ENCODE data around the gene HMGN1. TPM values are rescaled to one million over a fixed set of nuclear protein-coding genes. Genes with fewer than 3 reads are reported as not detected.

HMGN1 gene
- total RNA-seq, 1 experiment from 2014 or later, result 335 TPM

GRCh38 chr21:39348040-39348354 lies 891 bp downstream of the HMGN1 start:
- Histone ChIP-seq H3K27me3 (ENCODE audit: low read length) (no peaks in the 10 kb centered on the region), H2AFZ (ENCODE audit: low read length) (0 out of 2 replicates have a peak overlapping the region, but pooled peaks have one; percentile 47), H4K20me1 (ENCODE audit: low read length) (peaks cover 38% of the 10 kb centered on the region), H3K4me3 (ENCODE audit: low read length) (peak overlapping the region; percentile 99), H3F3A (ENCODE audit: low read length, unreplicated experiment) (no peaks in the 10 kb centered on the region), H3K9me3 (ENCODE audit: low read length) (no peaks in the 10 kb centered on the region), H3K79me2 (ENCODE audit: low read length) (peaks cover 52% of the 10 kb centered on the region), H3K4me1 (ENCODE audit: insufficient read depth, low read length) (peaks cover 25% of the 10 kb centered on the region), H3K36me3 (ENCODE audit: low read depth, low read length) (peaks cover 44% of the 10 kb centered on the region), H3K27ac (ENCODE audit: low read length) (peak overlapping the region; percentile 40), H3K4me2 (ENCODE audit: low read length) (peak overlapping the region; percentile 94), H3K9me2 (replicated peaks; ENCODE audit: low read length) (no peaks in the 10 kb centered on the region), H3K9ac (ENCODE audit: low read length) (peak overlapping the region; percentile 91)
- DNase-seq (no peak), ATAC-seq (no peak)
- CTCF ChIA-PET, result interaction anchor here (0.7 to 1.3 kb wide), 2 partner anchors 25 to 39 kb away, joined by 3 read pairs; no protein-coding TSS in a partner anchor
- intact Hi-C loops (cut with micrococcal nuclease), result loop anchor here (2.0 kb wide), 1 partner anchor 33 kb away; a partner anchor contains a TSS
- no peak for TF ChIP-seq EZH2 (IDR thresholded peaks at IDR 0.05; ENCODE audit: low read length, unreplicated experiment)
- no peak for TF ChIP-seq CTCF (conservative IDR thresholded peaks at IDR 0.05; ENCODE audit: low read depth, low read length)
- TF ChIP-seq EZH2phosphoT487 (IDR thresholded peaks at IDR 0.05; ENCODE audit: borderline replicate concordance, low read length), result no peak
- BruUV-seq (replicated peaks), result TSS peak; percentile 50
- POLR2A ChIA-PET (ENCODE audit: unreplicated experiment), result interaction anchor here (2.1 to 2.4 kb wide), 2 partner anchors 32 to 36 kb away, joined by 6 to 38 read pairs; a partner anchor contains a TSS

- H3K9me3 ChIP-seq (ENCODE audit: low read length), result no peaks in the 10 kb centered on the region
- ChIA-PET POLR2A (ENCODE audit: unreplicated experiment) (no interaction called here), CTCF (interaction anchor here (1.3 kb wide), 1 partner anchor 40 kb away, joined by 3 read pairs; no protein-coding TSS in a partner anchor)
- peak overlapping the region; percentile 94 for H3K4me2 ChIP-seq (ENCODE audit: low read length)
- intact Hi-C loops (cut with micrococcal nuclease), result no loop called here
- H3K9ac ChIP-seq (ENCODE audit: low read length), result peak overlapping the region; percentile 91
- no peaks in the 10 kb centered on the region for H3K9me2 ChIP-seq (replicated peaks; ENCODE audit: low read length)
- ATAC-seq (no peak), DNase-seq (no peak)
- H3K79me2 ChIP-seq (ENCODE audit: low read length), result peaks cover 52% of the 10 kb centered on the region
- H3K27ac ChIP-seq (ENCODE audit: low read length), result no peak overlapping the region
- no peak for TF ChIP-seq EZH2 (IDR thresholded peaks at IDR 0.05; ENCODE audit: low read length, unreplicated experiment)
- TF ChIP-seq EZH2phosphoT487 (IDR thresholded peaks at IDR 0.05; ENCODE audit: borderline replicate concordance, low read length), result no peak
- TF ChIP-seq CTCF (conservative IDR thresholded peaks at IDR 0.05; ENCODE audit: low read depth, low read length), result no peak
- H3F3A ChIP-seq (ENCODE audit: low read length, unreplicated experiment), result no peaks in the 10 kb centered on the region
- BruUV-seq (replicated peaks), result no TSS peak
- H3K36me3 ChIP-seq (ENCODE audit: low read depth, low read length), result peaks cover 45% of the 10 kb centered on the region
- H4K20me1 ChIP-seq (ENCODE audit: low read length), result peaks cover 38% of the 10 kb centered on the region
- H3K4me3 ChIP-seq (ENCODE audit: low read length), result peak overlapping the region; percentile 99
- H2AFZ ChIP-seq (ENCODE audit: low read length), result no peak overlapping the region
- peaks cover 25% of the 10 kb centered on the region for H3K4me1 ChIP-seq (ENCODE audit: insufficient read depth, low read length)
- H3K27me3 ChIP-seq (ENCODE audit: low read length), result no peaks in the 10 kb centered on the region
Observed at GRCh38 chr21:39347537-39347936, 1.4 kb downstream of the HMGN1 start.

- Histone ChIP-seq H3K9me2 (replicated peaks; ENCODE audit: low read length) (no peaks in the 10 kb centered on the region), H3K4me1 (ENCODE audit: insufficient read depth, low read length) (peaks cover 25% of the 10 kb centered on the region), H3K4me2 (ENCODE audit: low read length) (peak overlapping the region; percentile 94), H3K9ac (ENCODE audit: low read length) (peak overlapping the region; percentile 91), H3K27ac (ENCODE audit: low read length) (no peak overlapping the region), H3K27me3 (ENCODE audit: low read length) (no peaks in the 10 kb centered on the region), H3K4me3 (ENCODE audit: low read length) (peak overlapping the region; percentile 99), H3K79me2 (ENCODE audit: low read length) (peaks cover 52% of the 10 kb centered on the region), H3K36me3 (ENCODE audit: low read depth, low read length) (peaks cover 48% of the 10 kb centered on the region), H2AFZ (ENCODE audit: low read length) (no peak overlapping the region), H3K9me3 (ENCODE audit: low read length) (no peaks in the 10 kb centered on the region), H4K20me1 (ENCODE audit: low read length) (peaks cover 38% of the 10 kb centered on the region), H3F3A (ENCODE audit: low read length, unreplicated experiment) (no peaks in the 10 kb centered on the region)
- intact Hi-C loops (cut with micrococcal nuclease), result no loop called here
- ChIA-PET CTCF (no interaction called here), POLR2A (ENCODE audit: unreplicated experiment) (no interaction called here)
- BruUV-seq (replicated peaks), result no TSS peak
- ATAC-seq (no peak), DNase-seq (no peak)
- TF ChIP-seq EZH2 (IDR thresholded peaks at IDR 0.05; ENCODE audit: low read length, unreplicated experiment) (no peak), CTCF (conservative IDR thresholded peaks at IDR 0.05; ENCODE audit: low read depth, low read length) (no peak), EZH2phosphoT487 (IDR thresholded peaks at IDR 0.05; ENCODE audit: borderline replicate concordance, low read length) (no peak)
Observed at GRCh38 chr21:39346671-39347331, 2.1 kb downstream of the HMGN1 start.

Data from PC-3 (cell line).